Activated CD4-positive, alpha-beta T cell treated with anti-CD3 and anti-CD28 coated beads, Interleukin-2, amount 50 U/mL, for 4 hours (primary cell): ENCODE data around the gene DBF4B.
"Not testable (repeated sequence)": the region's sequence is repeated elsewhere in the genome, so short reads cannot be mapped to it uniquely, and the experiment has no call there.

Experiments used
- DNase-seq, 2 experiments: peaks; one replicate each; pipeline ENCODE4 v3.0.0-alpha.2; 2020

The DBF4B gene

GRCh38 chr17:44736551-44737240 is 28.2 kb downstream of the DBF4B start:
- DNase-seq, result no peak

GRCh38 chr17:44738214-44738906 is 29.9 kb downstream of the DBF4B start:
- DNase-seq, result no peak

- DNase-seq, result no peak
These were observed 32.9 kb downstream of the DBF4B start for GRCh38 chr17:44741316-44741715.

- DNase-seq, result no peak
These were observed 36.8 kb downstream of the DBF4B start for GRCh38 chr17:44745301-44745700.

- DNase-seq, result not testable (repeated sequence)
These were observed 37.3 kb downstream of the DBF4B start for GRCh38 chr17:44745738-44746137.

GRCh38 chr17:44747566-44747965 is 39.1 kb downstream of the DBF4B start:
- DNase-seq, result no peak

GRCh38 chr17:44749076-44749979 is 40.9 kb downstream of the DBF4B start:
- DNase-seq, result no peak

- no peak for DNase-seq
These were observed 41.5 kb downstream of the DBF4B start for GRCh38 chr17:44749980-44750318.

GRCh38 chr17:44751331-44751730 is 42.9 kb downstream of the DBF4B start:
- no peak for DNase-seq

GRCh38 chr17:44751806-44752205 is 43.3 kb downstream of the DBF4B start:
- DNase-seq, result no peak

- no peak for DNase-seq
These were observed 44.7 kb downstream of the DBF4B start for GRCh38 chr17:44752953-44753861.

- DNase-seq, result no peak
These were observed 45.8 kb downstream of the DBF4B start for GRCh38 chr17:44754276-44754675.

- not testable (repeated sequence) for DNase-seq
These were observed 46.7 kb downstream of the DBF4B start for GRCh38 chr17:44755180-44755579.

GRCh38 chr17:44757045-44757917 is 48.8 kb downstream of the DBF4B start:
- no peak for DNase-seq

GRCh38 chr17:44757918-44758413 is 49.5 kb downstream of the DBF4B start:
- no peak for DNase-seq

GRCh38 chr17:44758414-44759085 is 50.1 kb downstream of the DBF4B start, which contains the start of gene ADAM11:
ADAM11 (plus strand) TSS chr17:44758988; CDS start chr17:44759200, 212 bp downstream.
- no peak for DNase-seq

GRCh38 chr17:44759086-44759915 is 50.8 kb downstream of the DBF4B start:
- no peak for DNase-seq

GRCh38 chr17:44759916-44760243 is 51.4 kb downstream of the DBF4B start:
- no peak for DNase-seq

GRCh38 chr17:44760474-44761308 is 52.2 kb downstream of the DBF4B start:
- DNase-seq, result no peak
